Stimulated activated CD4-positive, alpha-beta T cell treated with anti-CD3 and anti-CD28 coated beads, Interleukin-2, amount 100 ng/mL, for 24 hours (primary cell): Measurements from ENCODE around the gene TAB2.
"Not testable (repeated sequence)": the region's sequence is repeated elsewhere in the genome, so short reads cannot be mapped to it uniquely, and the experiment has no call there.

Experiments
- DNase-seq, 2 donors: peaks; one replicate each; pipeline ENCODE4 v3.0.0-alpha.2; 2020

TAB2 gene

DNA sequence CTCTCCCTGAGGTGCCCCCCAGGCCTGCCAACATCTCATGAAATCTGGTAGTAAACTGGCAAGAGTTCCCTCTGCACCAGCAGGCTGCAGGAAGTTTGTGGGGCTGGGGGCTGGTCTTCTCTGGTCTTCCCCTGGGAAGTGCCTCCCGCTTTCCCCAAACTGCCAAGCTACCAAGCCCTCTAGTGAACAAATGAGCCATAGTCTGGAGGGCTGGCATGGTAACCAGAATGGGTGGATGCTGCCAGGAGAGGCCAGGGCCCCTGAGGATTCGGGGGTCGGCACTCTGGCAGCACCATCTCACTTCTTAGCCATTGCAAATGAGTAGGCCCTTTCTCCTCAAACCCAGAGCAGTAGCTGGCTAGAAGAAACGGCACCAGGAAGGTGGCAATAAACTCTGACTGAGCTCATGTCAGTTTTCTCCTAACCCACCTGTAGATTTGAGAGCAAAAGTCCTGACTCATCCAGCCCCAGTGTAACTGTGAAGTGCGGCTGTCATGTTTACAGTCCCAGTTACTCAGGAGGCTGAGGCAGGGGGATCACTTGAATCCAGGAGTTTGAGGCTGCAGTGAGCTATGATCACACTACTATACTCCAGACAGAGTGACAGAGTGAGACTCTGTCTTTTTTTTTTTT lies 131.4 kb downstream of the TAB2 start:
- no peak for DNase-seq

DNA sequence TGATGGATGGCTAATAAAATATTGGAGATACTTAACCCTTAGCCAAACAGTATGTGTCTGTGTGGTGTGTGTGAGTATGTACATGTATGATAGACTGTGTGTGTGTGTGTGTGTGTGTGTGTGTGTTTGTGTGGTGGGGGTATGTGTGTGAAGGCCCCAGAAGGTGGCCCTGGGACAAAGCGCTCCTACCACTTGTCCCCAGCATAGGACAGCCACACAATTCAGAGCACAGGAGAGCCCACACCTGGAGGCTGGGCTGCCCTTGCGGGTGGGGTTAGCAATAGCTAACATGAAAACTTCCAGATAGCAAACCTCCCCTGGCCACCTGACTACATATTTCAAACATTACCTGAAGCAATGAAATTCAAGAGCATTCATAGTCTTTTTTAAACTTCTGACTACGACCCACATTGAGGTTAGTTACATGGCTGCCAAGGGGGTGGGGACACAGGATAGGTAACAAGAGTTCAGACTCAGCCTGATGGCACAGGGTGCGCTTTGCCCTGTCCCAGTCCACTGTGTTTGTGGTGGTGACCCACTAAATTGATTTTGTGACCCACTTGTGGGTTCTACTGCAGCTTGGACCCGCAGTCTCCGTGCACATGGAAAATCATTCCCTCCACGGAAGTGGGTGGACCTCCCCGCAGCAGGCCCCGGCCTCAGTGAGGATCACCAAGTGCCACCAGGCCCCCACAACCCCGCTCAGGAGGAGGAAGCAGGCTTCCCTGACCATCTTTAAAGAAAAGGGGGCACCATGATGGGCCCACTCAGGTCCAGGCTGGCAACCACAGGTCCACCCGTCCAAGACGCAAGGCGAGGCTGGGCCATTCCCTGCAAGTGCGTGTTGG lies 132.5 kb downstream of the TAB2 start:
- no peak for DNase-seq

DNA sequence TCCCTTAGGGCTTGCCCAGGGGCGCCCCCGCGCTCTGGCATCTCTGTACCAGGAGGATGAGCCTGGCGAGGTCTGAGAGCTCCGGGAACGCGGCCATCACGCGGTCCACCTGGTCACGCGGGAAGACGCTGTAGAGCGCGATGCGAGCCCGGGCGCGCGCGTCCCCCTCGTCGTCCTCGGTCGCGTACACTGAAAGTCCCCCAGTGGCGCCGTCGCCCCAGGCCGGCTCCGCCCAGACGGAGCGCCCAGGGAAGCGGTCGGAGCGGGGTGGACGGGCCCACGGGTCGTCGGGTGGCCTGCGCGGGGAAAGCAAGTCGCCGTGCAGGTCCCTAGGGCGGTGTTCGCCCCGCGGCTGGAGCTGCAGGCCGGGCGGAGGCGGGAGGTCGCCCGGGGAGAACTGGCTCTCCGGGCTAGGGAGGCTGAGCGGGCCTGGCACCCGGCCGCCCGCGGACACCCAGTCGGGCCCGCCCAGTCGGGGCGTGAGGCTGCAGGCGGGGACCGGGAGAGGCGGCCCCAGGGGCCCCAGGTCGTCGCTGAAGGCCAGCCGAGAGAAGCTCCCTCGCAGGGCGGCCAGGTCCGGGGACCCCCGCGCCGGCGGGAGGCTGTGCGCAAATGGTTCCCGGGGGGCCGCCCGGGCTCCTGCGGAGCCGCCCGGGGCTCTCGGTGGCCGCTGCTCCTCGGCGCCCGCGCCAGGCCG lies 133.3 kb downstream of the TAB2 start:
- DNase-seq = no peak

DNA sequence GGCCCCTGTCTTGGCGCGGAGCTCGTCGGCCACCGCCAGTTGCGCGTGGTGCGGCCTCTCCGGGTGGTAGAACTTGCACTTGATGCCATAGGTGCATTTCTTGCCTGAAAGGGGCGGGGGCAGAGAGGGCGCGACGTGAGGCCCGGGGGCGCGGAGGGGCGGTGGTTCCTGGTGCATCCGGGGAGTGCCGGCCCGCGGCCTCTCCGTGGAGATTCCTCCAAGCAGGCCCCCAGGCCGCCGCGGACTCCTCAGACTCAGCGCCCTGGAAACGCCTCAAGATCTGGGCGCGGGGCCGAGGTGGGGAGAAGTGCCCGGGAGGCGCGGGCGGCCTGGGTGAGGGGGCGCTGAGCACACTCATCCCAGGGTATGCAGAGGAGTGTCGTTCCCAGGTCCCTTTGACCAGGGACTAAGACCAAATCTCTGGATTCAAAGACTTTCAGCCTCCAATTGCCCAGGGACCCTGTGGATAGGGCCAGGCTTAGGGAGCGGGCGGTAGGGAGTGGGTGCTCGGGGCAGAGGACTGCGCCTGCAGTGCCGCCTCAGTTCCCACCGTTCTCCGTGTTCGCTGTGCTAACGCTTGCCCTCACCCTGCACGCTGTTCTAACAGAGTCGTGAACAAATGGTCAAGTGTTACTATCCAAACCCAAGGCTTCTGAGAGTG lies 134.0 kb downstream of the TAB2 start:
- DNase-seq = no peak

DNA sequence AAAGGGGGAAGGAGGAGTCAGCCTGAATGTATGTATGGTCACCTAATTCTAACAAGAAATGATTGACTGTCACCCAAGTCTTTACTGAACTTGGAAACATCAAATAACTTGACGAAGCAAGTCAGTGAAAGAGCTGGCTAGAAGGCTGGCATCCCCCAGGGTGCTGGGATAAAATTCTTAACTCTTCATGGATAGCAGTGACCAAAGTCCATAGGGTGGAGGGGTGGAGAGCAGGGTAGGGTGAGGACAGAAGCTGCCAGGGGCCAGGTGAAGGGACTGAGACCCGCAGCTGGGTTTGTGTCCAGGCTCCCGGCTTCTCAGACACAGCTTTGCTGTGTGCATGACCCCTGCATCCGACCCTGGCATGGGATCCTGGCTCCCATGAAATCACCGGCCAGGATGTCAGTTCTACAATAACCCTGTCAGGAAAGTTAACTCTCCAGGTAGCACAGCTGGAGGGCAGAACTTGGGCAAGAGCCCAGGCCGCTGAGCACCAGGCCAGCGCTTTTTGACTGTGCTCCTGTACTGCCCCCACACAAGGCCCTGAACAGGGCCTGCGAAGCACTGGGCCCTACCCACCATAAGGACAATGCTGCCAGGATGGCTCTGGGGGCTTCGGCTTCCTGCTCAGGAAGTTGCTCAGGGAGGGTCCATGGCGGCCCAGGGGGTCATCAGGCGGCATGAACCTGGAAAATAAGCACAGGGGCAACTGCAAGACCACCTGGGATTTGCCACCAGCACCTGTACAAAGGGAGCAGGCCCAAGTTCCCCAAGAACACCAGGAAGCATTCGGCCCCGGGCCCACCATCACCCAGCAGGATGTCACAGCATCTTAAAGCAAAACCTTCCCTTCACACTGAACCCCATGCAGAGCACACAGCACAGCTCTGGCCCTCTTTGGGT lies 134.8 kb downstream of the TAB2 start:
- DNase-seq = no peak

DNA sequence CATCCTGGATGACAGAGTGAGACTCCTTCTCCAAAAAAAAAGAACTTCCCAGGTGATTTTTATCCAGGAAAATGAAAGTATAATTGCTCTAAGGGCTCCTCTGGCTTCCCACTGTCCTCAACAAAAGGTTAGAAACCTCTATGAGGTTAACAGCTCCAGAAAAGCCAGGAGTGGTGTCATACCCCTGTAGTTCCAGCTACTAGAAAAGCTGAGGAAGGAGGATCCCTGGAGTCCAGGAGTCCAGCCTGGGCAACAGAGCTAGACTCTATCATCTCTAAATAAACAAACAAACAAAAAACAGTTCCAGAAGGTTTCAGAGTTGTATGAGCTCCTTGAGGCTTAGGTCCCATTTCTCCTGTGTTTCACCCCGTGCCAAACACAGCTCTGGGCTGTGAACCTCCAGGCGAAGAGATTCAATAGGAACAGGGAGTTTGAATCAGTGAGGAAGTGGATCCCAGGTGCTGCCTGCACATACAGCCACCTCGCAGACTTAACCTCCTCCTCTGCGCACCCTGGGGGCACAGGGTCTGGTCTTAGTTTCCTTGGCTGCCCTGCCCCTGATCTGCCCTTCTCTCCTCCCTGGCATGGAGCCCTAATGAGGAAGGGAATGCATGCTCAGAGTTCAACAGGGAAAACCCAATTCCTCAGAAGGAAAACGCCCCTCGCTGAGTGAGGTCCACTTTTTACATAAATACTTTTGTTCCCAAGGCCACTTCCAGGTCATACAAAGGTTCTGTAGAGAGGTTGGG lies 136.3 kb downstream of the TAB2 start:
- no peak for DNase-seq

DNA sequence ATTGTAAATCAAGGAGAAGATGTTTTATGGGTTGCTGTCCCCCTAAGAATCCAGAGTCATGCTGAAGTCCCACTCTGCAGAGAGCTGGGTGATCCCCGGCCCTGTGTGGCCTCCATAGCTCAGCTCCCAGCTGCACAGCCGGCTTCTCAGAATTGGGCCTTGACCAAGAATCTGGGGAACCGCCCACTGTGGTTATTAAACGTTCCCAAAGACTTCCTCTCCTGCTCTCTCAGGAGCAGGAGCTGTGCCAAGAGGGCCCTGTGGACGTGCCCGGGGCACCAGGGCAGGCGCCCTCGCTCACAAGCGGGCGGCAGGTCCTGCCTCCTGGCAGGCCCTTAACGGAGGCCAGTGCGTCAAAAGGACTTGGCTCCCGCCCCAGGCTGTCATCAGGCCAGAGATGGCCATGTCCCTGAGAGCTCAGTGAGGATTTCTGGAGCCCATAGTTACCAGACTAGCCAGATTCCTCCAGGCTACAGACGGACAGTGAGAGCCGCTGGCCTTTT lies 136.9 kb downstream of the TAB2 start:
- no peak for DNase-seq

DNA sequence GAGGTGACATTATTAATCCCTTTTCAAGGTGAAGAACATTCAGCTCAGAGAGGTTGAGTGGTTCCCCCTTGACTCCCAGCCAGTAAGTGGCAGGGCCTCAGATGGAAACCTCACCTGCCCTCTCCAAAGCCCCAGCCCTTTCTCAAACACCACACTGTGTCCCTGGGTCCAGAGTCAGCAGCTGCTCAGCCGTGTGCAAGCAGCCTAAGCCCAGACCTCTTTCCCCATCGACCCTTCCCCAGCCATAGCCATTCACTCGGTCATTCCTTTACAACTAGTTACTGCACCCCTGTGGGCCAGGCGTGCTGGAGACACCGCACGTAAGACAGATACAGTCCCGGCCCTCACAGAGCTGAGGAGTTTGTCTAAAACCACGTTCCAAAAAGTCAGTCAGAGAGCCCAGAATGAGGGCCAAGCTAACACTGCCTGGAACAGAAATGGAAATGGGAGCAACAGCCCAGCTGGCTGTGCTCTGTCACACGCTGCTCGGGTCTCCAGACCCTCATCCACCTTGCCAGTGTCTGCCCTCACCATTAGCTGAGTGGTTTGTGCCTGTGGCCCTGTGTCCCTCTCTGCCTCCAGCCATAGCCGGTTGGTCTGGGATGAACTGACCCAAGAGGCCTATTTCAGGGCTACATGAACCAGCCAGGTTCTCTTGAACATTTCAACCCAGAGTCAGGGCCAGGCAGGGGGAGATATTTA lies 137.7 kb downstream of the TAB2 start:
- DNase-seq = no peak

DNA sequence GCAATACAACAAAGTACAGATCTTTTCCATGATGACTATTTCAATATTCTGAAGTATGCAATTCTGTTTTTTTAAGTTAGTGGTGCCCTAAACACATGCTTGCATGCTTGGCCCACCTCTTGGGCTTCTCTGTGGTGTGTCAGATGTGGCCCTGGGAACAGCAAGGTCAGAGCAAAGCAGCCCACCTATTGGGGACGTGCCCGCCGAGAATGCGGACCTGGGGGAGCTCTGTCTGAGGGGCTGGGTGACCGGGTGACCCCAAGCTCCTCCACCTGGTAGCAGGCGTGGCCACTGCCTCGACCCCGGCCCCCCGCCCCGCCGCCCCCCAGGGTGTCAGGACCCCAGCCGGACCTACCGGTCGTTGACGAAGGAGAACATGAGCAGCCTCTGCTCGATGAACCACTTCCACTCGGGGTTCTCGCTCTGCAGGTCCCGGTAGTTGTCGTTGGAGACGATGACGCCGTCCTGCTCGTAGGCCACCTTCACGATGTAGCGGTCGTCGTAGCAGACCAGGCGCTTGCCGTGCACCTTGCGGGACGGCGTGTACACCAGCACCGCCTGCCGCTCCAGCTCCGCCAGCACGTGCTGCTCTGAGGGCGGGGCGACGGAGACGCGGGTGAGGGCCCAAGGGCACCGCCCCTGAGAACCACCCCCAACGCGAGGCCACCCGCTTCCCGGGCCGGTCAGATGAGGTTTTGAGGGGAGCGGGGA lies 139.0 kb downstream of the TAB2 start:
- DNase-seq = no peak

DNA sequence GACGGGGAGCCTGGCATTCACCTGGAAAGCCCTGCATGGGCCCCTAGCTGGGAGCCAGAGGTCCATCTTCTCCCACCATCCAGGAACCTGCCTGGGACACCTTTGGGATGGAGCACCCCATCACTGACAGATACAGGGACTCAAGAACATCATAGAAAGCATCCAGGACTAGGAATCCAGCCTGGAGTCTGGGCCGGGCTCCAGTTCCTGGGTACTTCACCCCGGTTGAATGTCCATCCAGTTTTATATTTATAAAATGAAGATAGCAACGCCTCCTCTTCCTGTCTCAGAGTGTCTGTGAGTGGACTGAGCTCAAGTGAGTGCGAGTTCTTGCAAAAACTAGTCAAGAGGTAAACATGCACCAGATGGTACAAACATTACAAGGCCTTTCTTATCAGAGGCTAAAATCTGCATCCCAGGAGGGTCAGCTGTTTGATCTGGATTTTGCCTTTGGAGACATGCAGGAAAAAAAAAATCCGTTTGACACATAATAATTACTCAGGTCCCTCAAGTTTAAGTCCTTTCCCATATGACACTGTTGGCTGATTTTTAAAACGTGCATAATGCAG lies 139.9 kb downstream of the TAB2 start:
- no peak for DNase-seq

DNA sequence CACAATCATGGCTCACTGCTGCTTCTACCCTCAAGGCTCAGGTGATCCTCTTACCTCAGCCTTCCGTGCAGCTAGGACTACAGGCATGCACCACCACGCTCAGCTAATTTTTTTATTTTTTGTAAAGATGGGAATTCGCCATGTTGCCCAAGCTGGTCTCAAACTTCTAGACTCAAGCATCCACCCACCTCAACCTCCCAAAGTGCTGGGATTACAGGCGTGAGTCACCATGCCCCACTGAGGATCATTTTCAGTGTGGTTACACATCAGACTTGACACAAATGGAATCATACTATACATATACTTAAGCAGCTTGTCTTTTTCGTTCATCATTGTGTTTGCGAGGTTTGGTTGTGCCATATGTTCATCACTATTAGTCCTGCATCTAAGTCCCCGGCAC lies 140.7 kb downstream of the TAB2 start:
- no peak for DNase-seq

DNA sequence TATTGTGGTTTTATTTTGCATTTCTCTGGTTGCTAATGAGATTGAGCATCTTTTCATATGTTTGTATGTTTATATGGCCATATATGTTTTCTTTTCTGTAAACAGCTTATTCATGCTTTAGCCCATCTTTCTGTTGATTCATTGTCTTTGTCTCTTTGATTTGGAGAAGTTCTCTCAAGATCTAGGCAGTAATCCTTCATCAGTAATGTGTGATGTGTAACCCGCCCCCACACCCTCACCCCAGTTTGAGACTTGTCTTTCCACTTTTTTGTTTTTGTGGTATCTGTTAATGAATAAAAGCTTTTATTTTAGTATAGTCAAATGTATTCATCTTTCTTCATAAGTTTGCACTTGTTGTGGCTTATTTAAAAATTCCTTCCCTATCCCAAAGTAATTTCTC lies 141.3 kb downstream of the TAB2 start:
- DNase-seq = no peak

DNA sequence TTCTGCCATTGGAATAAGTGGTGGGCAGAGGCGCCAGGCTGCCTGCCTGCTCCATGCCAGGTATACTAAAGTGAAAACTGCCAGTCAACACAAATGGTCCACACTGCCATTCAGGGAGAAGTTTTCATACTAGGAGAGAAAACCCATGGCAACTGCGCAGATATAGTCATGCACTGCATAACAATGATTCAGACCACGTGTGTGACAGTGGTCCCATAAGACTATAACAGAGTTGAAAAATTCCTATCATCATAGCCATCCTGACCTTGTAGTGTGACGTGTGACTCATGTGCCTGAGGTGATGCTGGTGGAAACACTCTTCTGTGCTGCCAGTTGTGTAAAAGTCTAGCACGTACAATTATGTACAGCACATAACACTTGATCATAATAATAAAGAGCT lies 142.2 kb downstream of the TAB2 start:
- no peak for DNase-seq

DNA sequence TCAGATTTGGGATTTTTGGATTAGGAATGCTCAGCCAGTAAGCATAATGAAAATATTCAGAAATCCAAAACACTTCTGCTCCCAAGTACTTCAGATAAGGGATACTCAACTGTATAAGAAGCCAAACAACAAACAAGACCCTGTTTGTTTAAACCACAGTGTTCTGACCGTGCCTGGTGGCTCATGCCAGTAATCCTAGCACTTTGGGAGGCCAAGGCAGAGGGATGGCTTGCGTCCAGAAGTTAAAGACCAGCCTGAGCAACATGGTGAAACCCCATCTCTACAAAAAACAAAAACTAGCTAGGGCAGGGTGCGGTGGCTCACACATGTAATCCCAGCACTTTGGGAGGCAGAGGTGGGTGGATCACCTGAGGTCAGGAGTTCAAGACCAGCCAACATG lies 142.7 kb downstream of the TAB2 start:
- not testable (repeated sequence) for DNase-seq
